SK-N-SH (cell line): ENCODE results near the gene NIPAL3.

ENCODE experiments used
- EP300 ChIP-seq, 2 experiments: IDR thresholded peaks; 2 replicates each; pipeline versions ENCODE4 v1.4.0 to v1.6.1; 2012; ENCODE audit warnings: borderline replicate concordance in 1 of 2, low read depth in 1 of 2, low read length in 1 of 2
- JUND ChIP-seq: IDR thresholded peaks from 2 replicates; pipeline ENCODE4 v1.4.0; 2012

GRCh38 chr1:24465099-24465498 is 49.5 kb downstream of the NIPAL3 start:
- TF ChIP-seq EP300 (IDR thresholded peaks at IDR 0.05; ENCODE audit: borderline replicate concordance in 1 of 2, low read depth in 1 of 2, low read length in 1 of 2) (no peak), JUND (no peak)
